Measurements from ENCODE around the gene MMD. TPM values are rescaled to one million over a fixed set of nuclear protein-coding genes. Genes with fewer than 3 reads are reported as not detected.

The MMD gene
- total RNA-seq, 1 donor from 2014 or later: 48.5 TPM

DNA sequence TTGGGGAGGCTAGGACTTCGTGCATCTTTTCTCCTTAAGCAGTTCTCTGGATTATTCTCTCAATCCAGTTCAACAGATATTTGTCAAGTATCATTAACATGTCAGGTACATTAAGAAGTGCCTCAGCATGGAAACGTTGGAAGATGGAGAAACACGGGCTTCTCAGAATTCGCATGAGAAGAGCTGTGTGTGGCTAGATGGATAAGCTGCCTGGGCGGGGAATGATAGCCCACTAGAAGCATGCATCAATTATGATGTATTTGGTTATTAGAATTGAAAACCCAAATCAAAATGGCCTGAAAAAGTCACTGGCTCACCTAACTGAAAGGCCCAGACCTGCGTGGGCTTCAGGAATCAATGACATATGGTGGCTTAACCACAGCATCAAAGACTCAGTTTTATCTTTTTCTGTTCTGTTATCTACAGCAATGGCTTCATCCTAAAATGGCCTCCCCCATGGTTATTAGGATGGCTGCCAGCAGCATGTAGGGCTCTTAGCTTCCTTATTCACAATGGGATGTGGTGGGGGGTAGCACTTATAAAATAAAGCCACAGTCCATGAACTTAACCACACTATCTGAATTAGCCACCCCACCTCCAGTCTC, 43.9 kb downstream of the MMD start:
- Mint-ChIP-seq H3K4me3 (ENCODE audit: unreplicated experiment) (no peak overlapping the region), H3K27me3 (ENCODE audit: unreplicated experiment) (no peaks in the 10 kb centered on the region), H3K27ac (ENCODE audit: unreplicated experiment) (no peak overlapping the region), H3K9me3 (ENCODE audit: unreplicated experiment) (peaks cover 4% of the 10 kb centered on the region), H3K4me1 (ENCODE audit: unreplicated experiment) (no peaks in the 10 kb centered on the region), H3K36me3 (ENCODE audit: low read depth, unreplicated experiment) (no peaks in the 10 kb centered on the region)
- DNase-seq (ENCODE audit: low spot score): no peak
- TF ChIP-seq, protein P1, sequence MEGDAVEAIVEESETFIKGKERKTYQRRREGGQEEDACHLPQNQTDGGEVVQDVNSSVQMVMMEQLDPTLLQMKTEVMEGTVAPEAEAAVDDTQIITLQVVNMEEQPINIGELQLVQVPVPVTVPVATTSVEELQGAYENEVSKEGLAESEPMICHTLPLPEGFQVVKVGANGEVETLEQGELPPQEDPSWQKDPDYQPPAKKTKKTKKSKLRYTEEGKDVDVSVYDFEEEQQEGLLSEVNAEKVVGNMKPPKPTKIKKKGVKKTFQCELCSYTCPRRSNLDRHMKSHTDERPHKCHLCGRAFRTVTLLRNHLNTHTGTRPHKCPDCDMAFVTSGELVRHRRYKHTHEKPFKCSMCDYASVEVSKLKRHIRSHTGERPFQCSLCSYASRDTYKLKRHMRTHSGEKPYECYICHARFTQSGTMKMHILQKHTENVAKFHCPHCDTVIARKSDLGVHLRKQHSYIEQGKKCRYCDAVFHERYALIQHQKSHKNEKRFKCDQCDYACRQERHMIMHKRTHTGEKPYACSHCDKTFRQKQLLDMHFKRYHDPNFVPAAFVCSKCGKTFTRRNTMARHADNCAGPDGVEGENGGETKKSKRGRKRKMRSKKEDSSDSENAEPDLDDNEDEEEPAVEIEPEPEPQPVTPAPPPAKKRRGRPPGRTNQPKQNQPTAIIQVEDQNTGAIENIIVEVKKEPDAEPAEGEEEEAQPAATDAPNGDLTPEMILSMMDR (IDR thresholded peaks at IDR 0.05; ENCODE audit: unreplicated experiment): no peak

DNA sequence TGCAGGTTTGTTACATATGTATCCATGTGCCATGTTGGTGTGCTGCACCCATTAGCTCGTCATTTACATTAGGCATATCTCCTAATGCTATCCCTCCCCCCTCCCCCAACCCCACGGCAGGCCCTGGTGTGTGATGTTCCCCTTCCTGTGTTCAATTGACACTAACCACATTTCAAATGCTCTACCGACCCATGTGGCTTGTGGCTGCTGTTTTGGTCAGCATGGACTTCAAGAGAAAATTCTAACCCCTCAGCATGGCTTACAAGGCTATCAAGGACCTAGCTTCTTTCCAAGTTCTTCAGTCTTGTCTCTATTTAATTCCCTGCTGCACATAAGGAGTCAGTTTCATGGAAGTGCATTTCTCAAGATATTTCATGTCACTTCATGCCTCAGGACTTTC, 52.9 kb downstream of the MMD start:
- Mint-ChIP-seq H3K9me3 (ENCODE audit: unreplicated experiment) (peaks cover 7% of the 10 kb centered on the region), H3K4me1 (ENCODE audit: unreplicated experiment) (no peaks in the 10 kb centered on the region), H3K4me3 (ENCODE audit: unreplicated experiment) (no peak overlapping the region), H3K36me3 (ENCODE audit: low read depth, unreplicated experiment) (peaks cover 9% of the 10 kb centered on the region), H3K27ac (ENCODE audit: unreplicated experiment) (no peak overlapping the region), H3K27me3 (ENCODE audit: unreplicated experiment) (peaks cover 2% of the 10 kb centered on the region)
- no peak for DNase-seq (ENCODE audit: low spot score)
- TF ChIP-seq, protein P1 (IDR thresholded peaks at IDR 0.05; ENCODE audit: unreplicated experiment): no peak

DNA sequence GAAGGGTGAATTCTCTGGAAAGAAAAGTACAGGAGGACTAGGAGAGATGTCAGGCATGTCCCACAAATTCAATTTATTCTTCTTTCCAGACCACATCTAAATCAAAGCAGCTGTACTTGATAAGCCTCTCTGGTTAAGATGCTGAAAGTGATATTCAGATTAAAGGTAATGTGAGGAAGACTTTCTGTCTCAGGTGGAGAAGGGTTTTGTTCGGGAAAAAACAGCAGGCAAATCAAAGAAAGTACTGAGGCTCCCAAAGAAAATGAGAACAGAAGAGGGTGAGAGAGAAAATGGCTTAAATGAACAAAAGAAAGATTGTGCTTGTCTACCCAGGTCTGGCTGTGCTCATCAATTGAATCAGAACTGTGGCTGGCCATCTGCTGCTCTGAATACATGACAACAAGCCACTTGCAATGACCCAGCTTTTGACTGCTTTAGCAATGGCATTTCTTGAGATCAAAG, 55.6 kb downstream of the MMD start:
- no peaks in the 10 kb centered on the region for H3K9me3 Mint-ChIP-seq (ENCODE audit: unreplicated experiment)
- TF ChIP-seq, protein P1 (IDR thresholded peaks at IDR 0.05; ENCODE audit: unreplicated experiment): no peak
- H3K36me3 Mint-ChIP-seq (ENCODE audit: low read depth, unreplicated experiment): no peaks in the 10 kb centered on the region
- H3K4me3 Mint-ChIP-seq (ENCODE audit: unreplicated experiment): no peak overlapping the region
- H3K4me1 Mint-ChIP-seq (ENCODE audit: unreplicated experiment): no peaks in the 10 kb centered on the region
- no peak overlapping the region for H3K27ac Mint-ChIP-seq (ENCODE audit: unreplicated experiment)
- DNase-seq (ENCODE audit: low spot score): no peak
- H3K27me3 Mint-ChIP-seq (ENCODE audit: unreplicated experiment): no peaks in the 10 kb centered on the region

DNA sequence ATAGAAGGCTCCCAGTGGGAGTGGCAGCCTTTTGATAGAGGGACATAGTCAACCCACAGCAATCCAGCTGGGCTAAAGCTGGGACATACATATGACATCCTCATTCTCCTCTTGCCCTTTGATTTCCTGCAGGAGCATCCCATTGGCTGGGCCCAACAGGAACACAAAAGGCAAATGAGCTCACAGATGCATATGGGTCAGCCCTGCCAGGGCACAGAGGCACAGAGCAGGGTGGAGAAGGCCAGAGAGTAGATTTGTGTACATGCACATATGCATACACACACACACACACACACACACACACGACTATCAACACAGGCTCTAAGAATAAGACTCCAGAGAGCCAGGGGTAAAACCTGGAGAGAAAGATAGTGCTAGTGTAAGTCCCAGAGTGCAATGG, 58.6 kb downstream of the MMD start:
- no peaks in the 10 kb centered on the region for H3K36me3 Mint-ChIP-seq (ENCODE audit: low read depth, unreplicated experiment)
- no peaks in the 10 kb centered on the region for H3K27me3 Mint-ChIP-seq (ENCODE audit: unreplicated experiment)
- H3K9me3 Mint-ChIP-seq (ENCODE audit: unreplicated experiment): no peaks in the 10 kb centered on the region
- no peak overlapping the region for H3K27ac Mint-ChIP-seq (ENCODE audit: unreplicated experiment)
- TF ChIP-seq, protein P1 (IDR thresholded peaks at IDR 0.05; ENCODE audit: unreplicated experiment): no peak
- H3K4me1 Mint-ChIP-seq (ENCODE audit: unreplicated experiment): no peaks in the 10 kb centered on the region
- H3K4me3 Mint-ChIP-seq (ENCODE audit: unreplicated experiment): no peak overlapping the region
- no peak for DNase-seq (ENCODE audit: low spot score)

DNA sequence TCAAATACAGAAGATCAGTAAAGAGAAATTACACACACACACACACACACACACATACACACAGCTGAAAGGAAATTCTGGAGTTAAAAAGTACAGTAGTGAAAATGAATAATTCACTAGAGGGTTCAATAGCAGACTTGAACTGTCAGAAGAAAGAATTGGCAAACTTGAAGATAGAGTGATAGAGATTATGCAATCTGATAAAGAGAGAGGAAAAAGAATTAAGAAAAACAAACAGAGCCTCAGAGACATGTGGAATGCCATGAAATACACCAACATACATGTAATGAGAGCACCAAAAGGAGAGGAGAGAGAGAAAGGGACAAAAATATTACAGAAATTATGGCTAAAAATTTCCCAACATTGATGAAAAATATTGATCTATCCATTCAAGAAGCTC, 60.7 kb downstream of the MMD start:
- H3K4me3 Mint-ChIP-seq (ENCODE audit: unreplicated experiment): no peak overlapping the region
- H3K27ac Mint-ChIP-seq (ENCODE audit: unreplicated experiment): no peak overlapping the region
- H3K27me3 Mint-ChIP-seq (ENCODE audit: unreplicated experiment): peaks cover 1% of the 10 kb centered on the region
- no peaks in the 10 kb centered on the region for H3K9me3 Mint-ChIP-seq (ENCODE audit: unreplicated experiment)
- H3K36me3 Mint-ChIP-seq (ENCODE audit: low read depth, unreplicated experiment): no peaks in the 10 kb centered on the region
- DNase-seq (ENCODE audit: low spot score): no peak
- H3K4me1 Mint-ChIP-seq (ENCODE audit: unreplicated experiment): no peaks in the 10 kb centered on the region
- TF ChIP-seq, protein P1 (IDR thresholded peaks at IDR 0.05; ENCODE audit: unreplicated experiment): no peak

Measured in endothelial cell (in vitro differentiated cells).